NCI-H1092 (cell line): ENCODE data around the gene MCF2L2.

ENCODE experiments used
- DNase-seq: peaks from one replicate; lab custom pipeline; 2025; lab: John Stamatoyannopoulos, UW

MCF2L2 gene

GRCh38 chr3:183265834-183266417 is 162.5 kb downstream of the MCF2L2 start:
- no peak for DNase-seq

GRCh38 chr3:183265157-183265642 is 163.2 kb downstream of the MCF2L2 start:
- DNase-seq: no peak

- no peak for DNase-seq
Observed at GRCh38 chr3:183264268-183264667, 164.2 kb downstream of the MCF2L2 start.

GRCh38 chr3:183262875-183263378 is 165.5 kb downstream of the MCF2L2 start:
- no peak for DNase-seq

GRCh38 chr3:183261151-183261724 is 167.2 kb downstream of the MCF2L2 start:
- DNase-seq: no peak

GRCh38 chr3:183260167-183260904 is 168.1 kb downstream of the MCF2L2 start:
- DNase-seq: no peak

GRCh38 chr3:183259621-183260020 is 168.8 kb downstream of the MCF2L2 start:
- no peak for DNase-seq

GRCh38 chr3:183259087-183259486 is 169.3 kb downstream of the MCF2L2 start:
- DNase-seq: no peak

- DNase-seq: no peak
Observed at GRCh38 chr3:183255348-183255730, 173.1 kb downstream of the MCF2L2 start.

GRCh38 chr3:183254487-183255347 is 173.7 kb downstream of the MCF2L2 start:
- DNase-seq: no peak

- no peak for DNase-seq
Observed at GRCh38 chr3:183253528-183254486, 174.6 kb downstream of the MCF2L2 start.

GRCh38 chr3:183252973-183253527 is 175.4 kb downstream of the MCF2L2 start, which contains the start of gene B3GNT5:
B3GNT5 (plus strand) TSS chr3:183253253; CDS start chr3:183269799, 16,546 bp downstream.
- no peak for DNase-seq

- DNase-seq: no peak
Observed at GRCh38 chr3:183252118-183252782, 176.2 kb downstream of the MCF2L2 start.

GRCh38 chr3:183249006-183249718 is 179.3 kb downstream of the MCF2L2 start:
- DNase-seq: no peak

- DNase-seq: no peak
Observed at GRCh38 chr3:183247011-183247589, 181.3 kb downstream of the MCF2L2 start.

GRCh38 chr3:183244981-183245476 is 183.4 kb downstream of the MCF2L2 start:
- no peak for DNase-seq

- DNase-seq: no peak
Observed at GRCh38 chr3:183244219-183244618, 184.2 kb downstream of the MCF2L2 start.

GRCh38 chr3:183242431-183242830 is 186.0 kb downstream of the MCF2L2 start:
- DNase-seq: no peak

- DNase-seq: no peak
Observed at GRCh38 chr3:183239046-183239445, 189.4 kb downstream of the MCF2L2 start.
